Gastroesophageal sphincter (tissue), 4 donors: ENCODE results near the gene DOCK4. TPM values are rescaled to one million over a fixed set of nuclear protein-coding genes. Genes with fewer than 3 reads are reported as not detected.

Experiments
- ATAC-seq: fragments of 150-250 bp; one replicate; pipeline ENCODE4 v1.9.1; 2016; ENCODE audit warnings: mild to moderate bottlenecking, moderate library complexity
- H3K27ac ChIP-seq, 4 donors: fragments of 200-600 bp; sonication (generic) in 3 of 4; 1 replicate in 3 of 4; 2 replicates in 1 of 4; pipeline ENCODE4 v1.5.1; 2016 to 2019
- H3K27me3 ChIP-seq: fragments of 200-600 bp; sonication (generic); one replicate; pipeline ENCODE4 v1.5.1; 2019
- H3K36me3 ChIP-seq, 2 donors: fragments of 200-600 bp; sonication (generic); one replicate each; pipeline ENCODE4 v1.5.1; 2019; ENCODE audit warnings: control low read depth in 1 of 2
- H3K4me1 ChIP-seq, 3 donors: fragments of 200-600 bp; sonication (generic); 1 replicate in 2 of 3; 2 replicates in 1 of 3; pipeline ENCODE4 v1.5.1; 2016 to 2019; ENCODE audit warnings: control low read depth in 2 of 3
- H3K4me3 ChIP-seq, 2 donors: fragments of 200-600 bp; sonication (generic); one replicate each; pipeline ENCODE4 v1.5.1; 2019; ENCODE audit warnings: mild to moderate bottlenecking in 1 of 2, moderate library complexity in 1 of 2
- H3K9me3 ChIP-seq, 3 donors: fragments of 200-600 bp; sonication (generic); one replicate each; pipeline ENCODE4 v1.5.1; 2017 to 2019; ENCODE audit warnings: control low read depth in 2 of 3
- CTCF ChIP-seq, 4 experiments: fragments of 200-600 bp in 2 of 4; fragments of 450-650 bp in 2 of 4; sonication (generic) in 1 of 4; IDR thresholded peaks; one replicate each; pipeline ENCODE4 v1.5.1; 2017 to 2019; ENCODE audit warnings: antibody characterized with exemption in 4 of 4, mild to moderate bottlenecking in 2 of 4, moderate library complexity in 2 of 4
- EP300 ChIP-seq: sonication (generic); formaldehyde crosslinking; IDR thresholded peaks from one replicate; pipeline ENCODE4 v1.6.1; 2017; ENCODE audit warnings: antibody characterized with exemption, mild to moderate bottlenecking
- POLR2A ChIP-seq, 2 donors: fragments of 450-650 bp; IDR thresholded peaks; one replicate each; pipeline ENCODE4 v1.6.1; 2017; ENCODE audit warnings: antibody characterized with exemption in 2 of 2, mild to moderate bottlenecking in 2 of 2, moderate library complexity in 1 of 2
- POLR2AphosphoS5 ChIP-seq: sonication (generic); formaldehyde crosslinking; IDR thresholded peaks from one replicate; pipeline ENCODE4 v1.6.1; 2017; ENCODE audit warnings: antibody characterized with exemption
- WGBS, 2 donors: methylation state at CpG; one replicate each; pipeline ENCODE4 v1.1.5; 2018; ENCODE audit warnings: low coverage in 1 of 2; 5-methylcytosine and 5-hydroxymethylcytosine counted together
- total RNA-seq, 4 donors: library from RNA; depleted of rRNA; stranded (reverse); fragments of >200 nt; gene quantifications; one replicate each; pipeline ENCODE4 v1.1.0, GENCODE V29; 2016

The DOCK4 gene
- total RNA-seq, 4 donors from 2014 or later: 14.0 to 34.1 (median 24.2) TPM

GRCh38 chr7:112092306-112092705 is 113.9 kb downstream of the DOCK4 start:
- no peak for TF ChIP-seq CTCF (IDR thresholded peaks at IDR 0.05)
- no peak for TF ChIP-seq POLR2A (IDR thresholded peaks at IDR 0.05)
- no peak for TF ChIP-seq POLR2AphosphoS5
- no peak for TF ChIP-seq EP300
- no peak overlapping the region for H3K27ac ChIP-seq
- 89 to 95% methylated on average over 7 to 8 of the region's 8 CpGs for WGBS, 2 donors
- H3K27me3 ChIP-seq: no peaks in the 10 kb centered on the region
- no peaks in the 10 kb centered on the region for H3K9me3 ChIP-seq
- no peak overlapping the region for H3K4me3 ChIP-seq
- ATAC-seq: no peak
- no peaks in the 10 kb centered on the region for H3K36me3 ChIP-seq
- peaks cover 0 to 7% (median 0%) of the 10 kb centered on the region in 3 donors for H3K4me1 ChIP-seq

DNA sequence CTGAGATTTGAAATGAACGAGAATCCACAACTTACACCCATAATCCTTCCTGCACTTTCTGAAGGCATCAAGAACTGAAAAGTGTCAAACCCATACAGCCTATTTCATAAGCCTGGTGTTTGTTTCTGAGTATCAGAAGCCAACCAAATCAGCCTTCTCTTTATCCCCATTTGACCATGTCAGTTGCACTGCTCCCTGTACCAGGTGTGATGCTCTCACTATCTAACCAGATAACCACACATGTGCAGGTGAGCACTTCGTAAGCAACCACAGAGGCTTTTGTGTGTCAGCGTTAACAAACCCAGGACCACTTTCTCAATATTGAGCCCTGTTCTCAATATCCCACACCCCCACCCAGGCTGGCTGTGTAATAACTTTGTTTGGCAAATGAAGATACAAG is 114.4 kb downstream of the DOCK4 start:
- no peak overlapping the region for H3K27ac ChIP-seq
- no peaks in the 10 kb centered on the region for H3K36me3 ChIP-seq
- peaks cover 0 to 7% (median 0%) of the 10 kb centered on the region in 3 donors for H3K4me1 ChIP-seq
- no peak overlapping the region for H3K4me3 ChIP-seq
- TF ChIP-seq EP300 (no peak), CTCF (IDR thresholded peaks at IDR 0.05) (no peak), POLR2A (IDR thresholded peaks at IDR 0.05) (no peak), POLR2AphosphoS5 (no peak)
- ATAC-seq: no peak
- H3K9me3 ChIP-seq: no peaks in the 10 kb centered on the region
- H3K27me3 ChIP-seq: no peaks in the 10 kb centered on the region
- WGBS, 2 donors: 86 to 94% methylated on average over 1 to 3 of the region's 3 CpGs

DNA sequence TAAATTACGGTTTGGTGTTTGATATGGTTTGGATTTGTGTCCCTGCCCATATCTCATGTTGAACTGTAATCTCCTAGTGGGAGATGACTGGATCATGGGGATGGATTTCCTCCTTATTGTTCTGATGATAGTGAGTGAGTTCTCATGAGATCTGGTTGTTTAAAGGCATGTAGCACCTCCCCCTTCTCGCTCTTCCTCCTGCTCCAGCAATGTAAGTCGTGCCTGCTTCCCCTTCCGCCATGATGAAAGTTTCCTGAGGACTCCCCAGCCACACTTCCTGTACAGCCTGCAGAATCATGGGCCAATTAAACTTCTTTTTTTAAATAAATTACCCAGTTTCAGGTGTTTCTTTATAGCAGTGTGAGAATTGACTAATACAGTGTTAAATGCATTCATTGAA is 116.6 kb downstream of the DOCK4 start:
- Histone ChIP-seq H3K27ac (no peak overlapping the region), H3K27me3 (no peaks in the 10 kb centered on the region), H3K4me1 (peaks cover 0 to 7% (median 3%) of the 10 kb centered on the region in 3 donors), H3K9me3 (no peaks in the 10 kb centered on the region), H3K4me3 (no peak overlapping the region), H3K36me3 (no peaks in the 10 kb centered on the region)
- 87 to 96% methylated on average over 4 of the region's 4 CpGs for WGBS, 2 donors
- no peak for ATAC-seq
- TF ChIP-seq POLR2A (IDR thresholded peaks at IDR 0.05) (no peak), POLR2AphosphoS5 (no peak), EP300 (no peak), CTCF (IDR thresholded peaks at IDR 0.05) (no peak)

DNA sequence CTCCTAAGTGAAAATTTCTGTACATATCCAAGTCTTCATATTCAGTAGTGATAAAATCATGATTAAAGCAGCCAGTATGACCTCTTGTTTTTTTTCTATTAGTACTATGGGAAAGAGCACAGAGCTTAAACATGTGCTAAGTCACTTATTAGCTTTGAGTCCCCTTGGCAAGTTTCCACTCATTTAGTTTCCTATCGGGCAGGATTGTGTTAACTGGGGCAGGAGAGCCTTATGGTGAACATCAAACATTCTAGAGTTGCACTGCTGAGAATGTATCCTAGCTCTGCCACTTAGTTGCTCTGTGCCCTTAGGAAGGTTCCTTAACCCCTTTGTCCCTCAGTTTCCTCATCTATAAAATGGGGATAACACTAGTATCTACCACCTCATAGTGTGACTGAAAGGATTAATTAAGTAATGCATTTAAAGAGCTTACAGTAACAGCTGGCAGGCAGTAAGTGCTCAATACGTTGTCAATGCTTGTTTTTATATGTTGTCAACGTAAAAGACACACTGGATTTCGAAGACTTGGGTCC is 117.6 kb downstream of the DOCK4 start:
- Histone ChIP-seq H3K9me3 (no peaks in the 10 kb centered on the region), H3K4me3 (no peak overlapping the region), H3K36me3 (no peaks in the 10 kb centered on the region), H3K27ac (no peak overlapping the region), H3K4me1 (peaks cover 0 to 7% (median 3%) of the 10 kb centered on the region in 3 donors), H3K27me3 (no peaks in the 10 kb centered on the region)
- TF ChIP-seq POLR2A (IDR thresholded peaks at IDR 0.05) (no peak), POLR2AphosphoS5 (no peak), CTCF (IDR thresholded peaks at IDR 0.05) (no peak), EP300 (no peak)
- WGBS, 2 donors: 91 to 98% methylated on average over 3 to 4 of the region's 4 CpGs
- no peak for ATAC-seq

GRCh38 chr7:112086496-112087254 is 119.5 kb downstream of the DOCK4 start:
- Histone ChIP-seq H3K9me3 (no peaks in the 10 kb centered on the region), H3K4me1 (peaks cover 0 to 7% (median 3%) of the 10 kb centered on the region in 3 donors), H3K36me3 (no peaks in the 10 kb centered on the region), H3K27me3 (no peaks in the 10 kb centered on the region), H3K27ac (no peak overlapping the region), H3K4me3 (no peak overlapping the region)
- ATAC-seq: no peak
- WGBS, 2 donors: 80% methylated on average over 3 of the region's 3 CpGs; no CpG with 5 or more reads in 1 of the 2 donors
- TF ChIP-seq POLR2A (IDR thresholded peaks at IDR 0.05): no peak
